OCI-M2 (cell line): ENCODE data around the gene CPO.
"Not testable (repeated sequence)": the region's sequence is repeated elsewhere in the genome, so short reads cannot be mapped to it uniquely, and the experiment has no call there.

ENCODE experiments used
- DNase-seq: peaks from one replicate; lab custom pipeline; 2025; ENCODE audit not compliant: unreplicated experiment; lab: John Stamatoyannopoulos, UW

The CPO gene

GRCh38 chr2:206939340-206939739 is at the start of gene CPO:
Gene CPO, plus strand, starts transcription at chr2:206939518. Its CDS starts 82 bp downstream, at chr2:206939600.
- DNase-seq, result no peak

- no peak for DNase-seq
Measured at GRCh38 chr2:206890179-206890578, 49.1 kb upstream of the CPO start.

GRCh38 chr2:206890926-206891325 is 48.4 kb upstream of the CPO start:
- no peak for DNase-seq

GRCh38 chr2:206915121-206915520 is 24.2 kb upstream of the CPO start:
- no peak for DNase-seq

GRCh38 chr2:206918263-206918662 is 21.1 kb upstream of the CPO start:
- no peak for DNase-seq

GRCh38 chr2:206920310-206920709 is 19.0 kb upstream of the CPO start:
- DNase-seq, result no peak

- DNase-seq, result no peak
Measured at GRCh38 chr2:206920951-206921350, 18.4 kb upstream of the CPO start.

GRCh38 chr2:206921529-206921928 is 17.8 kb upstream of the CPO start:
- no peak for DNase-seq

- DNase-seq, result no peak
Measured at GRCh38 chr2:206935991-206936842, 3.1 kb upstream of the CPO start.

GRCh38 chr2:206936843-206937230 is 2.5 kb upstream of the CPO start:
- DNase-seq, result no peak

- no peak for DNase-seq
Measured at GRCh38 chr2:206937555-206937954, 1.8 kb upstream of the CPO start.

- no peak for DNase-seq
Measured at GRCh38 chr2:206940546-206940945, 1.2 kb downstream of the CPO start.

GRCh38 chr2:206942592-206943478 is 3.5 kb downstream of the CPO start:
- no peak for DNase-seq

- not testable (repeated sequence) for DNase-seq
Measured at GRCh38 chr2:206953404-206953803, 14.1 kb downstream of the CPO start.

GRCh38 chr2:206955253-206955652 is 15.9 kb downstream of the CPO start:
- no peak for DNase-seq

- no peak for DNase-seq
Measured at GRCh38 chr2:206958261-206958660, 18.9 kb downstream of the CPO start.

GRCh38 chr2:206962966-206963365 is 23.6 kb downstream of the CPO start:
- no peak for DNase-seq

- DNase-seq, result no peak
Measured at GRCh38 chr2:206968134-206969086, 29.1 kb downstream of the CPO start.

- no peak for DNase-seq
Measured at GRCh38 chr2:206969192-206969591, 29.9 kb downstream of the CPO start.

GRCh38 chr2:206970589-206971360 is 31.5 kb downstream of the CPO start:
- no peak for DNase-seq
